Osteoblast (primary cell): Measurements from ENCODE around the gene ZNF655. TPM values are rescaled to one million over a fixed set of nuclear protein-coding genes. Genes with fewer than 3 reads are reported as not detected.

Source experiments
- DNase-seq: peaks from one replicate; pipeline ENCODE4 v3.0.0; 2011; ENCODE audit warnings: low spot score, mixed read lengths; ENCODE audit not compliant: insufficient read length; ENCODE audit errors: missing footprints
- H2AFZ ChIP-seq: 2 replicates; pipeline ENCODE4 v1.6.0; 2011; ENCODE audit warnings: mild to moderate bottlenecking, low read length
- H3K27ac ChIP-seq: 2 replicates; pipeline ENCODE4 v1.5.1; 2011; ENCODE audit warnings: mild to moderate bottlenecking, low read depth, low read length, moderate library complexity
- H3K27me3 ChIP-seq: 2 replicates; pipeline ENCODE4 v1.6.0; 2012; ENCODE audit warnings: mild to moderate bottlenecking, control low read depth, inconsistent platforms, low read length, moderate library complexity; ENCODE audit not compliant: insufficient read depth
- H3K36me3 ChIP-seq: 2 replicates; pipeline ENCODE4 v1.5.1; 2011; ENCODE audit warnings: mild to moderate bottlenecking, low read length, control low read depth, moderate library complexity; ENCODE audit not compliant: insufficient read depth
- H3K4me1 ChIP-seq: 2 replicates; pipeline ENCODE4 v1.5.1; 2011; ENCODE audit warnings: mild to moderate bottlenecking, low read length, control low read depth, moderate library complexity; ENCODE audit not compliant: insufficient read depth
- H3K4me2 ChIP-seq: 2 replicates; pipeline ENCODE4 v1.6.0; 2011; ENCODE audit warnings: mild to moderate bottlenecking, low read length; ENCODE audit not compliant: insufficient read depth
- H3K4me3 ChIP-seq: fragments of 200-600 bp; sonication (generic); 3 replicates; pipeline ENCODE4 v1.5.1; 2012; ENCODE audit warnings: mild to moderate bottlenecking, low read length, inconsistent platforms; ENCODE audit not compliant: insufficient read depth
- H3K79me2 ChIP-seq: 2 replicates; pipeline ENCODE4 v1.6.0; 2012; ENCODE audit warnings: mild to moderate bottlenecking, low read length, control low read depth, inconsistent platforms; ENCODE audit not compliant: insufficient read depth
- H3K9me3 ChIP-seq: 2 replicates; pipeline ENCODE4 v1.5.1; 2011; ENCODE audit warnings: low read depth, low read length, control low read depth
- H4K20me1 ChIP-seq: 2 replicates; pipeline ENCODE4 v1.6.0; 2012; ENCODE audit warnings: mild to moderate bottlenecking, low read length, control low read depth; ENCODE audit not compliant: insufficient read depth
- total RNA-seq: library from RNA; depleted of rRNA; stranded (reverse); fragments of >200 nt; gene quantifications from 2 replicates; pipeline ENCODE4 v1.2.3, GENCODE V29; 2012
- TF ChIP-seq, protein P1 (sequence below): IDR thresholded peaks from 2 replicates; pipeline ENCODE4 v1.5.1; 2011; ENCODE audit warnings: mild to moderate bottlenecking, low read depth, low read length, moderate library complexity; ENCODE audit errors: extremely low read depth

Gene ZNF655
- total RNA-seq, 1 donor = 76.7 TPM

DNA sequence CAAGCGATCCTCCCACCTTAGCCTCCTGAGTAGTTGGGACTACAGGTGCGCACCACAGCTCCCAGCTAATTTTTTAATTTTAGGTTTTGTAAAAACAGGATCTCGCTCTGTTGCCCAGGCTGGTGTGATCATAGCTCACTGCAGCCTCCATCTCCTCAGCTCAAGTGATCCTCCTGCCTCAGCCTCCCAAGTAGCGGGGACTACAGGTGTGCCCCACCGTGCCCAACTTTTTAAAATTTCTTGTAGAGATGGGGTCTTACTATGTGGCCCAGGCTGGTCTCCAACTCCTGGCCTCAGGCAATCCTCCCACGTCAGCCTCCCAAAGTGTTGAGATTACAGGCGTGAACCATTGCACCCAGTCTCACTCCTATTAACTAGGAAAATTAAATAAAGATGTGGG, 47.1 kb downstream of the ZNF655 start:
- no peaks in the 10 kb centered on the region for H3K36me3 ChIP-seq
- no peak overlapping the region for H3K27ac ChIP-seq
- H3K4me1 ChIP-seq = no peaks in the 10 kb centered on the region
- H2AFZ ChIP-seq = no peak overlapping the region
- H3K4me3 ChIP-seq = no peak overlapping the region
- H4K20me1 ChIP-seq = no peaks in the 10 kb centered on the region
- H3K4me2 ChIP-seq = no peak overlapping the region
- no peak for DNase-seq
- TF ChIP-seq, protein P1, sequence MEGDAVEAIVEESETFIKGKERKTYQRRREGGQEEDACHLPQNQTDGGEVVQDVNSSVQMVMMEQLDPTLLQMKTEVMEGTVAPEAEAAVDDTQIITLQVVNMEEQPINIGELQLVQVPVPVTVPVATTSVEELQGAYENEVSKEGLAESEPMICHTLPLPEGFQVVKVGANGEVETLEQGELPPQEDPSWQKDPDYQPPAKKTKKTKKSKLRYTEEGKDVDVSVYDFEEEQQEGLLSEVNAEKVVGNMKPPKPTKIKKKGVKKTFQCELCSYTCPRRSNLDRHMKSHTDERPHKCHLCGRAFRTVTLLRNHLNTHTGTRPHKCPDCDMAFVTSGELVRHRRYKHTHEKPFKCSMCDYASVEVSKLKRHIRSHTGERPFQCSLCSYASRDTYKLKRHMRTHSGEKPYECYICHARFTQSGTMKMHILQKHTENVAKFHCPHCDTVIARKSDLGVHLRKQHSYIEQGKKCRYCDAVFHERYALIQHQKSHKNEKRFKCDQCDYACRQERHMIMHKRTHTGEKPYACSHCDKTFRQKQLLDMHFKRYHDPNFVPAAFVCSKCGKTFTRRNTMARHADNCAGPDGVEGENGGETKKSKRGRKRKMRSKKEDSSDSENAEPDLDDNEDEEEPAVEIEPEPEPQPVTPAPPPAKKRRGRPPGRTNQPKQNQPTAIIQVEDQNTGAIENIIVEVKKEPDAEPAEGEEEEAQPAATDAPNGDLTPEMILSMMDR = no peak
- no peaks in the 10 kb centered on the region for H3K27me3 ChIP-seq
- no peaks in the 10 kb centered on the region for H3K9me3 ChIP-seq
- H3K79me2 ChIP-seq = no peaks in the 10 kb centered on the region

DNA sequence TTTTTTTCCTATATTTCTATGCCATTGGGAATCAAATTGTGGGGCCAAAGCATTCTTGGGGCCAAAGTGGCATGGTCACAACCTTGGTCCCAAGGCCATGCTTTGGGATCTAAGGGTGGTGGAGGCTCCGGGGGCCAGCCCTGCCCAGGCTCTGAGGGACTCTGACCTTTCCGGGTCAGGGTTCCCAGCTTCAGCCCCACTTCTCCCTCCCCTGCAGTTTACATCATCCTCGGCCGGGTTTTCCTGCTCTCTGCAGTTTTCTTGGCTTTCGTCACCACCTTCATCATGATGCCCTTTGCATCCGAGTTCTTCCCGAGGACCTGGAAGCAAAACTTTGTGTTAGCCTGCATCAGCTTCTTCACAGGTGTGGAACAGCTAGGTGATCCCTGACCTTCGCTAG, 48.1 kb downstream of the ZNF655 start:
- Histone ChIP-seq H3K36me3 (no peaks in the 10 kb centered on the region), H3K27me3 (no peaks in the 10 kb centered on the region), H3K9me3 (no peaks in the 10 kb centered on the region), H3K4me2 (no peak overlapping the region), H3K4me3 (no peak overlapping the region), H3K79me2 (no peaks in the 10 kb centered on the region), H3K27ac (no peak overlapping the region), H2AFZ (no peak overlapping the region), H4K20me1 (no peaks in the 10 kb centered on the region), H3K4me1 (no peaks in the 10 kb centered on the region)
- TF ChIP-seq, protein P1 = no peak
- no peak for DNase-seq

DNA sequence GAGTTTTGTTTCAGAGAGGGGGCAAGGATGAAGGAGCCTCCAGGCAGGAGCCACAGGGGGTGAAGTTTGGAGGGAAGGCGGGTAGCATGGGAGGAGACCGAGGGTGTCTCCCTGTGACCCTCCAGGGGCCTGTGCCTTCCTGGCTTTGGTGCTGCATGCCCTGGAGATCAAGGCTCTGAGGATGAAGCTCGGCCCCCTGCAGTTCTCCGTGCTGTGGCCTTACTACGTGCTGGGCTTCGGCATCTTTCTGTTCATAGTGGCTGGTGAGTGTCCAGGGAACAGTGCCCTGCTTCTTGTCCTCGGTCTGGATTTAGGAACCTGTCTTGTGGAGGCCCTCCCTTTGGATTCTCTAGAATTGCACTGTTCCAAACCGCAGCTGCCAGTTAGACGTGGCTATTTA, 49.1 kb downstream of the ZNF655 start:
- H3K36me3 ChIP-seq = no peaks in the 10 kb centered on the region
- DNase-seq = no peak
- no peak overlapping the region for H3K4me3 ChIP-seq
- no peaks in the 10 kb centered on the region for H4K20me1 ChIP-seq
- no peak overlapping the region for H3K4me2 ChIP-seq
- no peaks in the 10 kb centered on the region for H3K4me1 ChIP-seq
- TF ChIP-seq, protein P1 = no peak
- no peaks in the 10 kb centered on the region for H3K79me2 ChIP-seq
- H3K27me3 ChIP-seq = no peaks in the 10 kb centered on the region
- no peak overlapping the region for H3K27ac ChIP-seq
- no peaks in the 10 kb centered on the region for H3K9me3 ChIP-seq
- no peak overlapping the region for H2AFZ ChIP-seq

DNA sequence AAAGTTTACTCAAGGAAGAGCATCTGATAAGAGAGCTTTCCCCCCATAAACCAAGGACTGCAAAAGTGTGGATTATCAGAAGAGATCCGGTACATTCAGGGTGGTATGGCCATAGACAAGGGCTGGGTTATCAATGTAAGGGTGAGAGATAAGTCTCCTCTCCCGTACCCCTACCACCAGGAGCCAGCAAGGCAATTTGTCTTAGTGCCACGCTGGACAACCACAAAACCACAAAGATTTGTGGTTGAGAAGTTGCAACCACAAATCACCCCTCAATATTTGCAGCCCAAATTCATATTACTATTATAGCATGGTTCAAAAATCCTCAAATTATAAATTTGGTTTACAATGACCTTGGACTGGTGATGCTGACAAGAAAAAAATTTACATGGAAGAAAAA, 56.1 kb downstream of the ZNF655 start:
- H3K79me2 ChIP-seq = peaks cover 26% of the 10 kb centered on the region
- no peak for DNase-seq
- peaks cover 8% of the 10 kb centered on the region for H3K36me3 ChIP-seq
- TF ChIP-seq, protein P1 = no peak
- H3K4me2 ChIP-seq = no peak overlapping the region
- no peak overlapping the region for H2AFZ ChIP-seq
- H3K27ac ChIP-seq = no peak overlapping the region
- H4K20me1 ChIP-seq = peaks cover 5% of the 10 kb centered on the region
- no peaks in the 10 kb centered on the region for H3K9me3 ChIP-seq
- H3K27me3 ChIP-seq = no peaks in the 10 kb centered on the region
- H3K4me1 ChIP-seq = peaks cover 10% of the 10 kb centered on the region
- no peak overlapping the region for H3K4me3 ChIP-seq
